ENCODE measurements around the gene STARD3NL.

DNA sequence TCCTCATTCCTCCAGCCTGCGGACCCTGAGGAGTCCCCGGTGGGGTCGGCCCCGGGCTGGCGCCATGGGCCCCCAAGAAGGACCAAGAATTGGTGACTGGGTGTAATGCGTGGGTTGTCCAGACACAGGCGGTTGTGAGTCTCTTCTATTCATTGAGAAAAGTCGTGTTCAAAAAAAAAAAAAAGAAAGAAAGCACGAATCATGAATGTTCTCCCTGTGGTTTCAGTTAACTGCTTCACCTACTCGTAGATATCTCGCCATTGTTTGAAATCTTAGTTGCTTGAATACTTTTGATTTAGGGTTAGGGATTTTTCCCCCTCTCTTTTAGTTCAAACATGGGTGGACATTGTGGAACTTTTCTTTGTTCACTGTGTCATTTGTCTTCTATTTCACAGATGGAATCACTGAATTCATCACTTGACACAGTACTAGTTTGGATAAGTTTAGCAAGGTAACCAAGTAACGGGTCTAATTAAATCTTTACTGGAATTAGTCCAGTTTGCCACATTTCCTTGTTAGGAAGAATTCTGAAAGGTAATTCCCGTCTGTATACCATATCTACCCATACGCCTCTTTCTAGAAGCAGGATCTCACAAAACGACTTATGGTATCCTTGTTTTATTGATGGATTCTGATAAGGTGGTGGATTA, 775 bp downstream of the STARD3NL start:
- no peak for TF ChIP-seq POLR2A (IDR thresholded peaks at IDR 0.05)
- TF ChIP-seq, protein P1, sequence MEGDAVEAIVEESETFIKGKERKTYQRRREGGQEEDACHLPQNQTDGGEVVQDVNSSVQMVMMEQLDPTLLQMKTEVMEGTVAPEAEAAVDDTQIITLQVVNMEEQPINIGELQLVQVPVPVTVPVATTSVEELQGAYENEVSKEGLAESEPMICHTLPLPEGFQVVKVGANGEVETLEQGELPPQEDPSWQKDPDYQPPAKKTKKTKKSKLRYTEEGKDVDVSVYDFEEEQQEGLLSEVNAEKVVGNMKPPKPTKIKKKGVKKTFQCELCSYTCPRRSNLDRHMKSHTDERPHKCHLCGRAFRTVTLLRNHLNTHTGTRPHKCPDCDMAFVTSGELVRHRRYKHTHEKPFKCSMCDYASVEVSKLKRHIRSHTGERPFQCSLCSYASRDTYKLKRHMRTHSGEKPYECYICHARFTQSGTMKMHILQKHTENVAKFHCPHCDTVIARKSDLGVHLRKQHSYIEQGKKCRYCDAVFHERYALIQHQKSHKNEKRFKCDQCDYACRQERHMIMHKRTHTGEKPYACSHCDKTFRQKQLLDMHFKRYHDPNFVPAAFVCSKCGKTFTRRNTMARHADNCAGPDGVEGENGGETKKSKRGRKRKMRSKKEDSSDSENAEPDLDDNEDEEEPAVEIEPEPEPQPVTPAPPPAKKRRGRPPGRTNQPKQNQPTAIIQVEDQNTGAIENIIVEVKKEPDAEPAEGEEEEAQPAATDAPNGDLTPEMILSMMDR (IDR thresholded peaks at IDR 0.05), result no peak
